Immature natural killer cell (primary cell): ENCODE data around the gene SIGLEC8. TPM values are rescaled to one million over a fixed set of nuclear protein-coding genes. Genes with fewer than 3 reads are reported as not detected.

Source experiments
- DNase-seq, 3 donors: peaks; one replicate each; pipeline ENCODE4 v3.0.0; 2022; ENCODE audit warnings: mixed read lengths in 1 of 3
- H3K27ac Mint-ChIP-seq, 6 donors: one replicate each; pipeline ENCODE4 v1.8.0; 2020; ENCODE audit warnings: mixed read lengths in 6 of 6, mild to moderate bottlenecking in 5 of 6, inconsistent platforms in 4 of 6, moderate library complexity in 3 of 6
- H3K27me3 Mint-ChIP-seq, 3 donors: one replicate each; pipeline ENCODE4 v1.8.0; 2020 to 2021; ENCODE audit warnings: low read depth in 3 of 3, mild to moderate bottlenecking in 3 of 3, mixed read lengths in 3 of 3, moderate library complexity in 3 of 3, inconsistent platforms in 1 of 3
- H3K36me3 Mint-ChIP-seq, 3 donors: one replicate each; pipeline ENCODE4 v1.8.0; 2020; ENCODE audit warnings: mixed read lengths in 3 of 3, inconsistent platforms in 2 of 3, mild to moderate bottlenecking in 2 of 3
- H3K4me1 Mint-ChIP-seq, 2 donors: one replicate each; pipeline ENCODE4 v1.8.0; 2020; ENCODE audit warnings: inconsistent platforms in 2 of 2, mild to moderate bottlenecking in 2 of 2, mixed read lengths in 2 of 2, moderate library complexity in 1 of 2
- H3K4me3 Mint-ChIP-seq, 5 donors: one replicate each; pipeline ENCODE4 v1.8.0; 2020; ENCODE audit warnings: mild to moderate bottlenecking in 5 of 5, mixed read lengths in 5 of 5, inconsistent platforms in 3 of 5, moderate library complexity in 3 of 5
- H3K9me3 Mint-ChIP-seq, 6 donors: one replicate each; pipeline ENCODE4 v1.8.0; 2020; ENCODE audit warnings: mild to moderate bottlenecking in 6 of 6, mixed read lengths in 6 of 6, inconsistent platforms in 4 of 6, moderate library complexity in 3 of 6
- polyA plus RNA-seq, 3 donors: library from polyadenylated mRNA; unstranded; fragments of 300-500 nt; fragmentation: Illumina TruSeq; gene quantifications; one replicate each; pipeline ENCODE4 v1.2.3, GENCODE V29; 2021

SIGLEC8 gene
- polyA plus RNA-seq, 3 donors from 2014 or later, result not detected

GRCh38 chr19:51485960-51486660 lies 27.9 kb upstream of the SIGLEC8 start:
- H3K4me3 Mint-ChIP-seq, result no peak overlapping the region
- H3K27ac Mint-ChIP-seq, result no peak overlapping the region
- no peaks in the 10 kb centered on the region for H3K9me3 Mint-ChIP-seq
- no peaks in the 10 kb centered on the region for H3K4me1 Mint-ChIP-seq
- peaks cover 7 to 14% (median 8%) of the 10 kb centered on the region in 3 donors for H3K27me3 Mint-ChIP-seq
- no peaks in the 10 kb centered on the region for H3K36me3 Mint-ChIP-seq
- DNase-seq, result no peak

- Mint-ChIP-seq H3K27me3 (peaks cover 8 to 18% (median 12%) of the 10 kb centered on the region in 3 donors), H3K36me3 (no peaks in the 10 kb centered on the region), H3K27ac (no peak overlapping the region), H3K4me3 (no peak overlapping the region), H3K9me3 (peaks cover 0 to 3% (median 0%) of the 10 kb centered on the region in 6 donors), H3K4me1 (no peaks in the 10 kb centered on the region)
- DNase-seq, result no peak
Measured at GRCh38 chr19:51480590-51480989, 22.3 kb upstream of the SIGLEC8 start.

- Mint-ChIP-seq H3K4me3 (no peak overlapping the region), H3K36me3 (no peaks in the 10 kb centered on the region), H3K27ac (no peak overlapping the region), H3K4me1 (no peaks in the 10 kb centered on the region), H3K9me3 (peaks cover 0 to 3% (median 0%) of the 10 kb centered on the region in 6 donors), H3K27me3 (peaks cover 10 to 19% (median 11%) of the 10 kb centered on the region in 3 donors)
- DNase-seq, result no peak
Measured at GRCh38 chr19:51479531-51480331, 21.5 kb upstream of the SIGLEC8 start.

GRCh38 chr19:51478381-51479234 lies 20.4 kb upstream of the SIGLEC8 start, which contains the start of gene CEACAM18:
Gene CEACAM18 (plus strand): TSS chr19:51478539.
- no peak for DNase-seq
- Mint-ChIP-seq H3K4me1 (no peaks in the 10 kb centered on the region), H3K36me3 (no peaks in the 10 kb centered on the region), H3K27ac (no peak within 1 kb of the TSS), H3K9me3 (peaks cover 0 to 3% (median 0%) of the 10 kb centered on the region in 6 donors), H3K4me3 (no peak within 1 kb of the TSS), H3K27me3 (peaks cover 11 to 17% (median 11%) of the 10 kb centered on the region in 3 donors)

GRCh38 chr19:51477344-51477743 lies 19.1 kb upstream of the SIGLEC8 start:
- Mint-ChIP-seq H3K4me3 (no peak overlapping the region), H3K36me3 (no peaks in the 10 kb centered on the region), H3K27me3 (peaks cover 12 to 15% (median 13%) of the 10 kb centered on the region in 3 donors), H3K9me3 (peaks cover 0 to 3% (median 0%) of the 10 kb centered on the region in 6 donors), H3K4me1 (no peaks in the 10 kb centered on the region), H3K27ac (no peak overlapping the region)
- no peak for DNase-seq

- Mint-ChIP-seq H3K36me3 (no peaks in the 10 kb centered on the region), H3K9me3 (peaks cover 0 to 3% (median 0%) of the 10 kb centered on the region in 6 donors), H3K4me1 (no peaks in the 10 kb centered on the region), H3K27ac (no peak overlapping the region), H3K4me3 (no peak overlapping the region), H3K27me3 (peaks cover 10 to 15% (median 11%) of the 10 kb centered on the region in 3 donors)
- DNase-seq, result no peak
Measured at GRCh38 chr19:51476164-51476563, 17.9 kb upstream of the SIGLEC8 start.

- DNase-seq, result peak; percentile 65 to 71 (median 67)
- peaks cover 0 to 3% (median 0%) of the 10 kb centered on the region in 6 donors for H3K9me3 Mint-ChIP-seq
- peaks cover 9 to 13% (median 10%) of the 10 kb centered on the region in 3 donors for H3K27me3 Mint-ChIP-seq
- H3K4me1 Mint-ChIP-seq, result peaks cover 0 to 1% of the 10 kb centered on the region in 2 donors
- no peak overlapping the region for H3K4me3 Mint-ChIP-seq
- no peak overlapping the region for H3K27ac Mint-ChIP-seq
- H3K36me3 Mint-ChIP-seq, result no peaks in the 10 kb centered on the region
Measured at GRCh38 chr19:51473009-51473707, 14.9 kb upstream of the SIGLEC8 start.

GRCh38 chr19:51472607-51473006 lies 14.4 kb upstream of the SIGLEC8 start:
- H3K4me1 Mint-ChIP-seq, result peaks cover 0 to 7% of the 10 kb centered on the region in 2 donors
- DNase-seq, result no peak
- H3K27ac Mint-ChIP-seq, result no peak overlapping the region
- H3K36me3 Mint-ChIP-seq, result no peaks in the 10 kb centered on the region
- H3K9me3 Mint-ChIP-seq, result peaks cover 0 to 3% (median 0%) of the 10 kb centered on the region in 6 donors
- no peak overlapping the region for H3K4me3 Mint-ChIP-seq
- H3K27me3 Mint-ChIP-seq, result peaks cover 8 to 13% (median 12%) of the 10 kb centered on the region in 3 donors

- Mint-ChIP-seq H3K36me3 (no peaks in the 10 kb centered on the region), H3K4me3 (no peak overlapping the region), H3K27me3 (peaks cover 8 to 16% (median 13%) of the 10 kb centered on the region in 3 donors), H3K9me3 (peaks cover 0 to 3% (median 0%) of the 10 kb centered on the region in 6 donors), H3K4me1 (peaks cover 0 to 9% of the 10 kb centered on the region in 2 donors), H3K27ac (no peak overlapping the region)
- no peak for DNase-seq
Measured at GRCh38 chr19:51471527-51471926, 13.3 kb upstream of the SIGLEC8 start.

GRCh38 chr19:51470966-51471365 lies 12.7 kb upstream of the SIGLEC8 start:
- H3K27me3 Mint-ChIP-seq, result peaks cover 13 to 21% (median 13%) of the 10 kb centered on the region in 3 donors
- H3K36me3 Mint-ChIP-seq, result no peaks in the 10 kb centered on the region
- H3K4me1 Mint-ChIP-seq, result peaks cover 0 to 9% of the 10 kb centered on the region in 2 donors
- DNase-seq, result no peak
- H3K27ac Mint-ChIP-seq, result no peak overlapping the region
- H3K9me3 Mint-ChIP-seq, result peaks cover 0 to 3% (median 0%) of the 10 kb centered on the region in 6 donors
- no peak overlapping the region for H3K4me3 Mint-ChIP-seq

- Mint-ChIP-seq H3K4me1 (peaks cover 0 to 14% of the 10 kb centered on the region in 2 donors), H3K27ac (no peak overlapping the region), H3K27me3 (peaks cover 10 to 26% (median 13%) of the 10 kb centered on the region in 3 donors), H3K36me3 (no peaks in the 10 kb centered on the region), H3K4me3 (no peak overlapping the region), H3K9me3 (no peaks in the 10 kb centered on the region)
- DNase-seq, result no peak
Measured at GRCh38 chr19:51469629-51470028, 11.4 kb upstream of the SIGLEC8 start.

GRCh38 chr19:51469162-51469561 lies 10.9 kb upstream of the SIGLEC8 start:
- DNase-seq, result no peak
- Mint-ChIP-seq H3K36me3 (no peaks in the 10 kb centered on the region), H3K4me3 (no peak overlapping the region), H3K27ac (no peak overlapping the region), H3K27me3 (peaks cover 9 to 27% (median 12%) of the 10 kb centered on the region in 3 donors), H3K9me3 (no peaks in the 10 kb centered on the region), H3K4me1 (peaks cover 3 to 19% of the 10 kb centered on the region in 2 donors)

GRCh38 chr19:51468545-51468920 lies 10.3 kb upstream of the SIGLEC8 start:
- peaks cover 9 to 28% (median 12%) of the 10 kb centered on the region in 3 donors for H3K27me3 Mint-ChIP-seq
- peaks cover 5 to 23% of the 10 kb centered on the region in 2 donors for H3K4me1 Mint-ChIP-seq
- no peaks in the 10 kb centered on the region for H3K9me3 Mint-ChIP-seq
- H3K27ac Mint-ChIP-seq, result no peak overlapping the region
- no peak overlapping the region for H3K4me3 Mint-ChIP-seq
- no peak for DNase-seq
- H3K36me3 Mint-ChIP-seq, result no peaks in the 10 kb centered on the region
